Measurements from ENCODE around the gene PGAP1. TPM values are rescaled to one million over a fixed set of nuclear protein-coding genes. Genes with fewer than 3 reads are reported as not detected.
A peak's percentile ranks its signal among the peaks of the same experiment; 100 is the strongest.

The PGAP1 gene
- total and polyA plus RNA-seq, 9 of the 15 experiments (the other 6 are each of a cell fraction or from before 2014, with no cell fraction given), result 0.08 to 0.73 (median 0.52) TPM

DNA sequence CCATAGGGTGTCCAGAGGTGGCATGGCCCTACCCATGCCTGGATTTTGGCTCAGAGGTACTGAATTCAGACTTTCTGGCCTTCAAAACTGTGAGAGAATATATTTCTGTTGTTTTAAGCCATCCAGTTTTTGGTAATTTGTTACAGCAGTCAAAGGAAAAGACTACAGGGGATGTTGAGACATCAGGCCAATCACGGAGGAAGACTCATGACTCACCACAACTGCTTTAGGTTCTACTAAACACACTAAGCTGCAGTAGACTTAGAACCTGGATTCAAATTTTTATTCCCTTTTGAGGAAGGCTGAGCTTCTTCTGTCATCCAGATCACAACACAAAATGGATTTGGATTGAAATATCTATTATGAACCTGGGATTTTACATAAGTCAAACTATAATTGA lies 105.3 kb downstream of the PGAP1 start (continued):
- TF ChIP-seq, protein P1, sequence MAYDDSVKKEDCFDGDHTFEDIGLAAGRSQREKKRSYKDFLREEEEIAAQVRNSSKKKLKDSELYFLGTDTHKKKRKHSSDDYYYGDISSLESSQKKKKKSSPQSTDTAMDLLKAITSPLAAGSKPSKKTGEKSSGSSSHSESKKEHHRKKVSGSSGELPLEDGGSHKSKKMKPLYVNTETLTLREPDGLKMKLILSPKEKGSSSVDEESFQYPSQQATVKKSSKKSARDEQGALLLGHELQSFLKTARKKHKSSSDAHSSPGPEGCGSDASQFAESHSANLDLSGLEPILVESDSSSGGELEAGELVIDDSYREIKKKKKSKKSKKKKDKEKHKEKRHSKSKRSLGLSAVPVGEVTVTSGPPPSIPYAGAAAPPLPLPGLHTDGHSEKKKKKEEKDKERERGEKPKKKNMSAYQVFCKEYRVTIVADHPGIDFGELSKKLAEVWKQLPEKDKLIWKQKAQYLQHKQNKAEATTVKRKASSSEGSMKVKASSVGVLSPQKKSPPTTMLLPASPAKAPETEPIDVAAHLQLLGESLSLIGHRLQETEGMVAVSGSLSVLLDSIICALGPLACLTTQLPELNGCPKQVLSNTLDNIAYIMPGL (CRISPR knock-in tag; IDR thresholded peaks at IDR 0.05), result no peak
- TF ChIP-seq SAP30 (IDR thresholded peaks at IDR 0.05; ENCODE audit: borderline replicate concordance, insufficient read depth, low read depth, low read length, poor library complexity, severe bottlenecking), result no peak

DNA sequence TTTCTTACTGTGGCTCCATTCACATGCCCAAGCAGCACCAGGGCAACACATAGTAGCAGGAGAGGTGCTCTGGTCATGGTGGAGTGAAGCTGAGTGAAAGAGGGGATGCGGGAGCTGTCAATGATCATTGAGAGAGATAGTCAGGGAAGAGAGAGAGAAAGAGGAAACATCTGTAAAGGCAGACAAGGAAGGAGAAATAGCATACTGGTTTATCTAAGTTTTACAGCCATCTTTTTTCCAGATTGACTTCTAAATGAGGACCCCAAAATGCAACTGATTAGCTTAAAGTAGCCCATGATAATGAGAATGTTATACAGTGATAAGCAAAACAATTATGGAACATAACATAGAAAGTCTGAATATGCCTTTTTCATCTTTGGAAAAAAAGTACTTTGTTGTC lies 117.2 kb downstream of the PGAP1 start, which contains the start of gene C2orf66:
TSS of gene C2orf66 (minus strand) at position 96 of the 400 bp plus-strand sequence. CDS start at position 77, 19 bp downstream.
- H3K4me3 ChIP-seq, result no peak within 1 kb of the TSS
- DNase-seq (ENCODE audit: extremely low read depth in 1 of 4, low spot score in 3 of 4) (peak; percentile 6 to 16 (median 8)), ATAC-seq (peak; percentile 31; the same call in 1 of the 3 replicates), FAIRE-seq (no peak)
- POLR2A ChIA-PET, result no interaction called here
- no peaks in the 10 kb centered on the region for H3K9me3 ChIP-seq (replicated peaks; ENCODE audit: control insufficient read depth, insufficient read depth, low read depth, low read length)
- no peaks in the 10 kb centered on the region for H3K9me1 ChIP-seq (ENCODE audit: control insufficient read depth, insufficient read depth, low read length)
- in situ Hi-C loops (cut with MboI), result no loop called here
- WGBS (ENCODE audit: insufficient coverage, low coverage, missing lambda C conversion rate), result 0% methylated on average over 1 of the region's 1 CpG
- no peaks in the 10 kb centered on the region; a peak in 1 of 5 replicates for H3K27me3 ChIP-seq (ENCODE audit: control insufficient read depth in 2 of 2, insufficient read depth in 2 of 2, low read length in 2 of 2)
- H3K4me2 ChIP-seq (ENCODE audit: insufficient read depth, low read length), result no peak within 1 kb of the TSS
- intact Hi-C loops (cut with micrococcal nuclease), result no loop called here
- H3K27ac ChIP-seq (ENCODE audit: extremely low read depth, low read depth, low read length), result no peak within 1 kb of the TSS
- H3K36me3 ChIP-seq (ENCODE audit: control insufficient read depth, insufficient read depth, low read length), result no peaks in the 10 kb centered on the region
- no peak within 1 kb of the TSS for H2AFZ ChIP-seq (ENCODE audit: low read depth, low read length)
- CTCF ChIA-PET (ENCODE audit: low intra/inter-chr PET ratio), result no interaction called here
- peaks cover 0 to 4% of the 10 kb centered on the region in 2 experiments; a peak in 3 of 5 replicates for H3K4me1 ChIP-seq (replicated peaks in 1 of 2; ENCODE audit: control insufficient read depth in 2 of 2, insufficient read depth in 2 of 2, low read length in 2 of 2)
- H3K79me2 ChIP-seq (ENCODE audit: control insufficient read depth, insufficient read depth, low read length), result no peaks in the 10 kb centered on the region
- no peaks in the 10 kb centered on the region for H4K20me1 ChIP-seq (replicated peaks; ENCODE audit: control insufficient read depth, insufficient read depth, low read length)
- no peak within 1 kb of the TSS for H3K9ac ChIP-seq (ENCODE audit: insufficient read depth in 1 of 2, low read depth in 2 of 2, low read length in 2 of 2)
- BruUV-seq (replicated peaks), result no TSS peak
- TF ChIP-seq EP400 (IDR thresholded peaks at IDR 0.05) (no peak), POLR2H (tag; IDR thresholded peaks at IDR 0.05; ENCODE audit: low read depth) (no peak), ZNF143 (CRISPR knock-in tag; IDR thresholded peaks at IDR 0.05) (no peak), ZNF79 (CRISPR knock-in tag; IDR thresholded peaks at IDR 0.05; ENCODE audit: low read depth) (no peak), ZFPM2 (CRISPR knock-in tag; IDR thresholded peaks at IDR 0.05) (no peak), CBFA2T2 (conservative IDR thresholded peaks at IDR 0.05) (peak; percentile 78), MTF1 (CRISPR knock-in tag; IDR thresholded peaks at IDR 0.05; ENCODE audit: borderline replicate concordance) (no peak), TEAD4 (IDR thresholded peaks at IDR 0.05; ENCODE audit: low read length) (peak; percentile 88), TEAD4 (CRISPR knock-in tag; IDR thresholded peaks at IDR 0.05; ENCODE audit: borderline replicate concordance) (no peak), CCAR2 (IDR thresholded peaks at IDR 0.05; ENCODE audit: low read depth, low read length) (no peak), STAT5A (IDR thresholded peaks at IDR 0.05; ENCODE audit: borderline replicate concordance, low read length) (peak; percentile 38; the same call in 1 of the 2 replicates), CHD1 (IDR thresholded peaks at IDR 0.05; ENCODE audit: low read length) (no peak), NCOR1 (IDR thresholded peaks at IDR 0.05) (peak; percentile 71), HMGN3 (IDR thresholded peaks at IDR 0.05; ENCODE audit: borderline replicate concordance, extremely low read depth, insufficient read length, low read depth, low read length) (no peak), ZNF12 (CRISPR knock-in tag; IDR thresholded peaks at IDR 0.05) (no peak)
- TF ChIP-seq, protein P2, sequence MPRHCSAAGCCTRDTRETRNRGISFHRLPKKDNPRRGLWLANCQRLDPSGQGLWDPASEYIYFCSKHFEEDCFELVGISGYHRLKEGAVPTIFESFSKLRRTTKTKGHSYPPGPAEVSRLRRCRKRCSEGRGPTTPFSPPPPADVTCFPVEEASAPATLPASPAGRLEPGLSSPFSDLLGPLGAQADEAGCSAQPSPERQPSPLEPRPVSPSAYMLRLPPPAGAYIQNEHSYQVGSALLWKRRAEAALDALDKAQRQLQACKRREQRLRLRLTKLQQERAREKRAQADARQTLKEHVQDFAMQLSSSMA (CRISPR knock-in tag; IDR thresholded peaks at IDR 0.05), result no peak
- TF ChIP-seq, protein P3, sequence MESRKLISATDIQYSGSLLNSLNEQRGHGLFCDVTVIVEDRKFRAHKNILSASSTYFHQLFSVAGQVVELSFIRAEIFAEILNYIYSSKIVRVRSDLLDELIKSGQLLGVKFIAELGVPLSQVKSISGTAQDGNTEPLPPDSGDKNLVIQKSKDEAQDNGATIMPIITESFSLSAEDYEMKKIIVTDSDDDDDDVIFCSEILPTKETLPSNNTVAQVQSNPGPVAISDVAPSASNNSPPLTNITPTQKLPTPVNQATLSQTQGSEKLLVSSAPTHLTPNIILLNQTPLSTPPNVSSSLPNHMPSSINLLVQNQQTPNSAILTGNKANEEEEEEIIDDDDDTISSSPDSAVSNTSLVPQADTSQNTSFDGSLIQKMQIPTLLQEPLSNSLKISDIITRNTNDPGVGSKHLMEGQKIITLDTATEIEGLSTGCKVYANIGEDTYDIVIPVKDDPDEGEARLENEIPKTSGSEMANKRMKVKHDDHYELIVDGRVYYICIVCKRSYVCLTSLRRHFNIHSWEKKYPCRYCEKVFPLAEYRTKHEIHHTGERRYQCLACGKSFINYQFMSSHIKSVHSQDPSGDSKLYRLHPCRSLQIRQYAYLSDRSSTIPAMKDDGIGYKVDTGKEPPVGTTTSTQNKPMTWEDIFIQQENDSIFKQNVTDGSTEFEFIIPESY (CRISPR knock-in tag; IDR thresholded peaks at IDR 0.05), result no peak
